Measurements from ENCODE around the gene NLRP1.

GRCh38 chr17:5558815-5559785 is 25.2 kb downstream of the NLRP1 start:
- TF ChIP-seq CTCF (IDR thresholded peaks at IDR 0.05) (no peak), POLR2A (IDR thresholded peaks at IDR 0.05) (no peak)

Data from uterus (tissue), 2 donors.